Osteocyte (in vitro differentiated cells): Measurements from ENCODE around the gene XIAP. TPM values are rescaled to one million over a fixed set of nuclear protein-coding genes. Genes with fewer than 3 reads are reported as not detected.
"Not testable (repeated sequence)": the region's sequence is repeated elsewhere in the genome, so short reads cannot be mapped to it uniquely, and the experiment has no call there.

ENCODE experiments used
- DNase-seq: peaks from one replicate; pipeline ENCODE4 v3.0.0; 2021; ENCODE audit warnings: mixed read lengths; ENCODE audit not compliant: unreplicated experiment; ENCODE audit errors: extremely low spot score
- H3K27ac Mint-ChIP-seq: one replicate; pipeline ENCODE4 v1.8.0; 2021; ENCODE audit warnings: mild to moderate bottlenecking, mixed read lengths; ENCODE audit not compliant: unreplicated experiment
- H3K27me3 Mint-ChIP-seq: one replicate; pipeline ENCODE4 v1.8.0; 2021; ENCODE audit warnings: mixed read lengths; ENCODE audit not compliant: unreplicated experiment
- H3K36me3 Mint-ChIP-seq: one replicate; pipeline ENCODE4 v1.8.0; 2021; ENCODE audit warnings: mixed read lengths; ENCODE audit not compliant: unreplicated experiment
- H3K4me1 Mint-ChIP-seq: one replicate; pipeline ENCODE4 v1.8.0; 2021; ENCODE audit warnings: mixed read lengths; ENCODE audit not compliant: unreplicated experiment
- H3K4me3 Mint-ChIP-seq: one replicate; pipeline ENCODE4 v1.8.0; 2021; ENCODE audit warnings: mild to moderate bottlenecking, moderate library complexity, mixed read lengths; ENCODE audit not compliant: unreplicated experiment
- H3K9me3 Mint-ChIP-seq: one replicate; pipeline ENCODE4 v1.8.0; 2021; ENCODE audit warnings: mixed read lengths; ENCODE audit not compliant: unreplicated experiment
- CTCF ChIP-seq: fragments of 200-600 bp; sonication (generic); IDR thresholded peaks from 2 replicates; pipeline ENCODE4 v1.5.0; 2021; ENCODE audit warnings: antibody characterized with exemption, mild to moderate bottlenecking, moderate library complexity
- total RNA-seq: library from RNA; stranded (reverse); gene quantifications from 2 replicates; pipeline ENCODE4 v1.2.1, GENCODE V29; 2021

Gene XIAP
- total RNA-seq, 1 donor from 2014 or later = 52.7 TPM

- Mint-ChIP-seq H3K4me1 (peaks cover 6% of the 10 kb centered on the region), H3K4me3 (no peak overlapping the region), H3K9me3 (peaks cover 6% of the 10 kb centered on the region), H3K36me3 (no peaks in the 10 kb centered on the region), H3K27me3 (no peaks in the 10 kb centered on the region), H3K27ac (no peak overlapping the region)
- no peak for DNase-seq
- TF ChIP-seq CTCF = no peak
Observed at GRCh38 chrX:123924186-123924585, 64.3 kb downstream of the XIAP start.

GRCh38 chrX:123927845-123928244 lies 68.0 kb downstream of the XIAP start:
- peaks cover 12% of the 10 kb centered on the region for H3K9me3 Mint-ChIP-seq
- H3K36me3 Mint-ChIP-seq = no peaks in the 10 kb centered on the region
- no peaks in the 10 kb centered on the region for H3K27me3 Mint-ChIP-seq
- no peak overlapping the region for H3K4me3 Mint-ChIP-seq
- H3K27ac Mint-ChIP-seq = no peak overlapping the region
- peaks cover 4% of the 10 kb centered on the region for H3K4me1 Mint-ChIP-seq
- TF ChIP-seq CTCF = no peak
- peak; percentile 19 for DNase-seq

- H3K36me3 Mint-ChIP-seq, H3K4me3 Mint-ChIP-seq, H3K27me3 Mint-ChIP-seq, H3K9me3 Mint-ChIP-seq, H3K4me1 Mint-ChIP-seq, H3K27ac Mint-ChIP-seq: not testable (repeated sequence)
- DNase-seq = peak; percentile 72
Observed at GRCh38 chrX:123932055-123932454, 72.2 kb downstream of the XIAP start.

- Mint-ChIP-seq H3K27ac (no peak overlapping the region), H3K4me3 (no peak overlapping the region), H3K27me3 (no peaks in the 10 kb centered on the region), H3K9me3 (peaks cover 14% of the 10 kb centered on the region), H3K36me3 (no peaks in the 10 kb centered on the region), H3K4me1 (no peaks in the 10 kb centered on the region)
- no peak for TF ChIP-seq CTCF
- DNase-seq = no peak
Observed at GRCh38 chrX:123943074-123943473, 83.2 kb downstream of the XIAP start.

DNA sequence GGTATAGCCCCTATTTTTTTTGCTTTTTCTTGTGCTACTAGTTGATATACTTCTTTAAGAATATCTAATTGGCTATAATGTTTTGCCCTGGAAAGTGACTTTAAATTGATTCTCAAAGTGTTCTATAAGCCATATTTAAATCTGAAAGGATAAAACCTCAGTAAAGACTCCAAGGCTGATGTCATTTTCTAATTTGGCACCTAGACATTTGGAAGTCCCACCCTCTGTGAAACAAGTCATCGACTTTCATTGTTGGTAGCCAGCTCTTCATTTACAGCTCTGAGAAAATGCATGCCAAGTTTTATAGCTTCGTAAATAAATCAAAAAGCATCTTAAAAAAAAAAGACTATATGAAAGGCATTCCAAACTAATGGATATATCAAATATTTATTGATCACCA lies 83.6 kb downstream of the XIAP start:
- peaks cover 14% of the 10 kb centered on the region for H3K9me3 Mint-ChIP-seq
- TF ChIP-seq CTCF = no peak
- H3K36me3 Mint-ChIP-seq = no peaks in the 10 kb centered on the region
- H3K4me1 Mint-ChIP-seq = no peaks in the 10 kb centered on the region
- H3K27me3 Mint-ChIP-seq = no peaks in the 10 kb centered on the region
- no peak overlapping the region for H3K4me3 Mint-ChIP-seq
- no peak for DNase-seq
- no peak overlapping the region for H3K27ac Mint-ChIP-seq

DNA sequence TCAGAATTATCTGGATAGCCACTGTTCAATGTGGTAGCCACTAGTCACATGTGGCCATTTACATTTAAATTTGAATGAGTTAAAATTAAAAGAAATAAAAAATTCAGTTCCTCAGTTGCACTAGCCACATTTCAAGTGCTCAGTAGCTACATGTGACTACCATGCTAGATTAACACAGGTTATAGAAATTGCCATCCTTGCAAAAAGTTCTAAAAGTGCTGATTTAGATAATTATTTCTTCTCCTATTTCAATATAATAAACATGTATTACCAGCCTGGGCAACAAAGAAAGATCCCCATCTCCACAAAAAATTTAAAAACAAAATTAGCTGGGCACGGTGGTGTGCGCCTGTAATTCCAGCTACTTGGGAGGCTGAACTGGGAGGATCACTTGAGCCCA lies 90.0 kb downstream of the XIAP start:
- DNase-seq = no peak
- H3K4me3 Mint-ChIP-seq = no peak overlapping the region
- no peaks in the 10 kb centered on the region for H3K36me3 Mint-ChIP-seq
- H3K27me3 Mint-ChIP-seq = no peaks in the 10 kb centered on the region
- peaks cover 18% of the 10 kb centered on the region for H3K9me3 Mint-ChIP-seq
- no peaks in the 10 kb centered on the region for H3K4me1 Mint-ChIP-seq
- H3K27ac Mint-ChIP-seq = no peak overlapping the region
- no peak for TF ChIP-seq CTCF
